ENCODE results near the gene MRPL43.

The MRPL43 gene

DNA sequence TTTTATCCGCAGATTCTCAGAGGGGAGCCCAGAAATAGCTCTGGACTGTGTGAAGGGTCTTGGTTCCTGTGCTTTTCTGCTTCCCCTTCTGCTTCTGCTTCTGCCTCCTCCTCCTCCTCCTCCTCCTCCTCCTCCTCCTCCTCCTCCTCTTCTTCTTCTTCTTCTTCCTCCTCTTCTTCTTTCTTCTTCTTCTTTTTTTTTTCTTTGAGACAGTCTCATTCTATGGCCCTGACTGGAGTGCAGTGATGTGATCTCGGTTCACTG lies 32.1 kb upstream of the MRPL43 start:
- DNase-seq = no peak

DNA sequence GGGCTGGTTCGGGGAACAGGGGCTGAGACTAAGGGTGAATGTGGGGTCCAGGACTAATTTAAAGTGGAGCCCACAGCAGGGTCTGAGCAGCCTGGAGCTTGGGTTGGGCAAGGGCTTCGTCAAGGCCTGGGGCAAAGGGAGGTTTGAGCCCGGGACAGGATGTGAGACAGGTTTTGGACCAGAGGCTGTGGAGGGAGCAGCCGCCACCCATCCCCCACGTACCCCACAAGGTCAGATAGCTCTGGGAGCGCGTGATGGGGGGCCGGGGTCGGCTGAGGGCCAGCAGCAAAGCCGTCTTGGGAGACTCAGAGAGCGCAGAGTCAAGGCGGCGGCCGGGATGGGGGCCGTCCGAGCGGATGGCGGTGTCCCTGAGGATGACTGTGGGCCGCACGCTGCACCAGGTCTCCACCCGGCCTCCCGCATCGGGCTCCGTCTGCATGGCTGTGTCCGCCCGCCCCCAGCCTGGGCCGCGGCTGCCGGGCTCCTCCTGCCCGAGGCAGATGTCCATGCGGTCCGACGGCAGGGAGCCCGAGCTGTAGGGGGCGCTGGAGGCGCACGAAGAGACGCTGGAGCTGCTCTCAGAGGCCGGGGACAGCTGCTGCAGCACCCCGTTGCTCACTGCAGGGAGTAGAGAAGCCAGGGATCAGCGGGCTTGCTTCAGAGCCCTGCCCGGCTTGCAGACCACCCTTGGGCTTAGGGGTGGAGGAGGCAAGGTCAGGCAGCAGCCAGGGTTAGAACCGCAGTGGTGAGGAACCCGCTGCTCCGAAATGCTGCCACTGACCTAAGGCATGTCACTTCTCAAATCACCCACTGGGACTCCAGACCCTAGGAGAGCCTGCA lies 31.5 kb upstream of the MRPL43 start:
- DNase-seq = peak; percentile 86 to 93 (median 87)

GRCh38 chr10:101018118-101018599 lies 30.9 kb upstream of the MRPL43 start:
- peak; percentile 78 to 84 (median 82) for DNase-seq

DNA sequence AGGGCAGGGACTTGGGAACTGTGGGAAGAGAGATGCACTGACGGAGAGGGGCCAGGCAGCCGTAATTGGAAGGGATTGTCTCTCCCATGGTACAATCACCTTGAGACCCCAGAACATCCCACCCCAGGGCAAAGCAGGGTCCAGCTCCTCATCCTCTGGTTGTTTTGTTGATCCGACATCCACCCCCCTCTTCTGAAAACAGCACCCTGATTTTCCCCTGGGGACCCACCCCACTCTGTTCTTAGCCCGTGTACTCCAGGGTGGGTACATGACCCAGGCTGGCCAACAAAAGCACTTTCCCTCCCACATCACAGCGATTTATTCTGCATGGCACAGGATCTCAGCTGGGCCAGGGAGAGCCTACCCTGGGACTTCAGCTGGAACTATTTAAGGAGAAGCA lies 29.5 kb upstream of the MRPL43 start:
- no peak for DNase-seq

GRCh38 chr10:101015582-101015973 lies 28.3 kb upstream of the MRPL43 start:
- DNase-seq = no peak

DNA sequence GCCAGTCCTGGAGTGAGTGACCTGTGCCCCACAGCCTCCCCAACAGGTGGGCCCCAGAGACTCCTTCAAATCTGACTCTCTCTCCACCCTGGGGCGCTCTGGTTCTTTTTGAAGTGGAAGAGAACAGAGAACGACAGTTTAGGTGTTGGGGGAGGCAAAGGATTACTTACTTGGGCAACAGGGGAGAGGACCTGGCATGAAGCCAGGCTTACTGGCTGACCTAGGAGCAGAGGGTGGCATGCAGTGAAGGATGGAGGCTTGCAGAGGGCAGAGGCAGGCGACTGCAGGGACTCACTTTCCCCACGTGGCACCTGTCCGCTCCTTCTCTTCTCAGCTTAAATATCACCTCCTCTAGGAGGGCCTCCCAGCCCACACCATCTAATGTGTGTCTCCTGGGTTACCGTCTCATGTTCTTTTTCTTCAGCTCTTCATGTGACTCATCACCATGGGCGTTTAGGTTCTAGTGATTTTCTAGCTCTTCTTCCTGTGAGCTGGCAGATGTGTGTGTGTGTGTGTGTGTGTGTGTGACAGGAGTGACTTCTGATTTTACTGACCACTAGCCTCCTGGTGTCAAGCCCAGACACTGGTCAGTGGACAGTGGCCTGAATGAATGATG lies 27.8 kb upstream of the MRPL43 start:
- DNase-seq = peak; percentile 61 to 80 (median 71)

DNA sequence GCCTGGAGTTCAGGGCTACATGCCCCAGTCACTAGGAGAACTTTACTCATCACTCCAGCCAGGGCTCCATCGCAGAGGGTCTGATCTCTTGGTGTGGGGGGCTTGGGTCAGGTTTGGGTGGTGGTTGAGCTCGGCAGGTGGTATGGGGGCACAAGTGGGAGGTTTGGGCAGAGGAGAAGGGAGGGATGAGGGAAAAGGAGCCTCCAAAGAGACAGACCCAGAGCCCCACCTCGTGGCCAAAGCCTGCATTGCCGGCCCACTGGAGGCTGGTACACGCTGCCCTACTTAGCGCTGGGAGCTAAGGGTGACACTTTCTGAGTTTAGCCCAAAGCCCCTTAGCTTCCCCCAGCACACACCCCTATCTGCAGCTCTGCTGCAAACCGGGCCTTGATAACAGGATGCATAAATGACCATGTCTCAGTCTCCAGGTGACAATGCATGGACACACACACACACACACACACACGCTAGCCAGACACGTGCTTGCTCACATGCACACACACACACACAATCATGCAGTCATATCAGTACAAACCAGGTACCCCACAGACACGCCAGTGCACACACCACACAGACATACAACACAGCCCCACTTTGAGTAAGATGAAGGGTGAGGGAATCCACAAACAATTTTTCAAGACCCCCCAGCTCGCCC lies 27.1 kb upstream of the MRPL43 start:
- peak; percentile 77 to 85 (median 84) for DNase-seq

DNA sequence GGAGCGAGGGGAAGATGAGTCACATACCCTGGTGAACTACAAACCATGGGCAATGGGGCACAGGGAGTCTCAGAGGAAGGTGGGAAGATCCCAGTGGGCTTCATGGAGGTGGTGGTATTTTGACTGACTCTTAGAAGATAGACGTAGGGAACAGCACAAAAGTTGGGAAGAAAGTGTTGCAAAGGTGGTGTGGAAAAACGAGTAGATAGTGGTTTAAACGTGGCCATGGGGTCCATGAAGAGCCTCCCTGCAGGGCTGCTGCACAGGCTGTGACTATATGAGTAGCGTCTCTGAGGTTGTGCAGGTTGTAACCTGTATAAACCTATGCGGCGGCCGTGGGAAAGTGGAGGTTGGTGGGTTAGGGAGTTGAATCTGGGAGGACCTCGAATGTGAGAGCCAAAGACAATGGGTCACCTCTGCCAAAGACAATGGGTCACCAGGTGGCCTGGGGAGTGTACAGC lies 26.1 kb upstream of the MRPL43 start:
- DNase-seq = no peak

DNA sequence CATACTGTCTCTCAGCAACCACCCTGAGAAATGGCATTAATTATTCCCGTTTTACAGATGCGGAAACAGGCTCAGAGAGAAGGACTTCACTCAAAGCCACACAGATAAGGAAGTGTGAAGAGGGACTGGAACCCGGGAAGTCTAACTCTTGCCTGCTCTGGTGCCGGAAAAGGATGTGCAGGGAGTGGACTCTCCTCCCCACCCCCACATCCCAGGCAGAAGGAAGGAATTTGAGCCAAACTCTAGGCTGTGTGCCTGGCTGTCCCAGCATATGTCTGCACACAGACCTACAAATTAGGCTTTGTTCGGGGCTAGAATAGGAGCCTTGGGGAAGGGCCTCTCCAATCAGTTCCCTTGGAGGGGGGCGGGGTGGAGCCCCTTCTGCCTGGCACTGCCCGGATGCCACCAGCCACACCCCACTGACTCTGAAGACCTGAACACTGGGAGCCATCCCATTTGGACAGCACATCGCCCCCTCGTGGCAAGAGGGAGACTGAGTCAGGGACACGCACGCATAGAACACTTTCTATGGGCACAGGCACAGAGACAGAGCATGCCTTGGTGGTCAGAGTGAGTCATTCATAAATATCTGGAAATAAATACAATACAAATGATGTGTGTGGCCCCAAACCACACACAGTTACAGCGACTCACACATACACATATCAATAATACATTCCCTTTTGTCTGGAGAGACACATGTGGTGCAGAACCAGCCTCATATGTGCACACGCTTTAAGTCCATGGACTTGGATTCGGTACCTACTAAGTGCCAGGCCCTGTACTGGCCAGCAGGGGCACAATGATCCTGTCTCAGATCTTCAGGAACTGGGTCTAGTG lies 25.4 kb upstream of the MRPL43 start:
- peak; percentile 87 to 93 (median 90) for DNase-seq

- DNase-seq = peak in 2 of 3 donors; percentile 32 to 34
These were observed 24.5 kb upstream of the MRPL43 start for GRCh38 chr10:101011517-101012423.

DNA sequence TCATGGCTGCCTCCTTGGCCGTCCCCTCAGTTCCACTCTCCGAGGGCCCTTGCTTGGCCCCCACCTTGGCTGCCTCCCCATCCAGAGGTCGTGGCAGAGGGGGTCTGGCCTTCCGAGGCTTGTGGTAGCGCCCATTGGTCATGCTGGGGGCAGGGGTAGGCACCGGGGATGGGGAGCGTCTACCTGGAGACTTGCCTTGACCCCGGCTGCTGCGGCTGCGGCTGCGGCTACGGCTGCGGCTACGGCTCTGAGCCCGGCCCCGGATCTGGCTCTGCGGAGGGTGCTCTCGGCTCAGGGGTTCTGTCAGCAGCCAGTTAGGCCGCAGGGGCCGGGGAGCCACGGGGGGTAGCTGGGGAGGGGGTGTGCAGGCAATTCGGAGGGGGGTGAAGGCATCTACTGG lies 23.0 kb upstream of the MRPL43 start:
- DNase-seq = no peak

- DNase-seq = no peak
These were observed 21.6 kb upstream of the MRPL43 start for GRCh38 chr10:101008823-101009423.

- no peak for DNase-seq
These were observed 20.9 kb upstream of the MRPL43 start for GRCh38 chr10:101007915-101008822.

GRCh38 chr10:101007099-101007711 lies 19.9 kb upstream of the MRPL43 start:
- DNase-seq = no peak

DNA sequence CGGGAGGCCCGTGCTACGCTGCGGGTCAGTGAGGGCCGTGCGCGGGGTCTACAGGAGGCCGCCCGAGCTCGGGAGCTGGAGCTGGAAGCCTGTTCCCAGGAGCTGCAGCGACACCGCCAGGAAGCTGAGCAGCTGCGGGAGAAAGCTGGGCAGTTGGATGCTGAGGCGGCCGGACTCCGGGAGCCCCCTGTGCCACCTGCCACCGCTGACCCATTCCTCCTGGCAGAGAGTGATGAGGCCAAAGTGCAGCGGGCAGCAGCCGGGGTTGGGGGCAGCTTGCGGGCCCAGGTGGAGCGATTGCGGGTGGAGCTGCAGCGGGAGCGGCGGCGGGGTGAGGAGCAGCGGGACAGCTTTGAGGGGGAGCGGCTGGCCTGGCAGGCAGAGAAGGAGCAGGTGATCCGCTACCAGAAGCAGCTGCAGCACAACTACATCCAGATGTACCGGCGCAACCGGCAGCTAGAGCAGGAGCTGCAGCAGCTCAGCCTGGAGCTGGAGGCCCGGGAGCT lies 19.3 kb upstream of the MRPL43 start:
- DNase-seq = no peak

DNA sequence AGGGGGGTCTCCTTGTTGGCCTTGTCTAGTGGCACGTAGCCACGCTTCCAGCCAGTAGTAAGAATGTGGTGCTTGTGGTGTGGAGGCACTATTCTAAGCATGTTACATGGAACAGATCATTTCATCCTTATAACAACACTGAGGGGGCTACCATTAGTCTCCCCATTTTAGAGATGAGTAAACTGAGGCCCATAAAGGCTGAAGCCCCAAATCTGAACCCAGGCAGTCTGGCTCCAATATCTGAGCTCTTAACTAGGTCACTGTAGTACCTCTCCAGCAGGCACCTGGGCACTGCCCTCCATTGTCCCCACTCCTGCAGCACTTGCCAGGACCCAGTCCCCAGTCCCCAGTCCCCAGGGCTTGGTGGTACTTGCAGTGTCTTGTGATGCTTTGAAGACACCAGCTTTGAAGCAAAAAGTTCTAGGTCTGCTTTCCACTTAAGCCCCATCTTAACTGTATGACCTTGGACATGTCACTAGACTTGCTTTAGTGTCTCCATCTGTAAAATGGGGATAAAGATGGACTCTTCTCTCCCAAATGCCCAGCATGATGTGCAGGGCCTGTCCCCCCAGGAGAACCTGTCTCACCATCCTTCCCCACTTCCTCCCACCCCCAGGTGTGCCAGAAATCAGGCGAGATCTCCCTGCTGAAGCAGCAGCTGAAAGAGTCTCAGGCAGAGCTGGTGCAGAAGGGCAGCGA lies 18.7 kb upstream of the MRPL43 start:
- DNase-seq = no peak

GRCh38 chr10:101005361-101005760 lies 18.1 kb upstream of the MRPL43 start:
- no peak for DNase-seq

GRCh38 chr10:101003639-101004206 lies 16.4 kb upstream of the MRPL43 start:
- DNase-seq = no peak

- DNase-seq = no peak
These were observed 15.2 kb upstream of the MRPL43 start for GRCh38 chr10:101002456-101002855.

Data from suppressor macrophage treated with lipopolysaccharide for 1 hour (primary cell).